Kidney glomerular epithelial cell (primary cell): ENCODE measurements around the gene VDAC1.

Source experiments
- DNase-seq: peaks from one replicate; lab custom pipeline; 2025; lab: John Stamatoyannopoulos, UW

Gene VDAC1

DNA sequence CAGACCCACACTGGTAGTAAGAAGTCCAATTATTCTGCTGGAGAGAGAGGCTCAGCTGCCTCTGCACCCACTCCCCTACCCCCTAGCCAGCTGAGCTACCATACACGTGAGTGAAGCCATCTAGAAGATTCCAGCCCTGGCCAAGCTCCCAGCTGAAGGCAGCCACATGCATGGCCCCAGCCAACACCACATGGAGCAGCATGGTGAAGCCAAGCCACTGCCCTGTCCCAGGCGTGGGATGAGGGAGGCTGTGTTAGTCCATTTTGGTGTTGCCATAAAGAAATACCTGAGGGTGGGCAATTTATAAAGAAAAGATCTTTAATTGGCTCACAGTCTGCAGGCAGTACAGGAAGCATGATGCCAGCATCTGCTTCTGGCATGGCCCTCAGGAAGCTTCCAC is 20.0 kb upstream of the VDAC1 start:
- DNase-seq: no peak

DNA sequence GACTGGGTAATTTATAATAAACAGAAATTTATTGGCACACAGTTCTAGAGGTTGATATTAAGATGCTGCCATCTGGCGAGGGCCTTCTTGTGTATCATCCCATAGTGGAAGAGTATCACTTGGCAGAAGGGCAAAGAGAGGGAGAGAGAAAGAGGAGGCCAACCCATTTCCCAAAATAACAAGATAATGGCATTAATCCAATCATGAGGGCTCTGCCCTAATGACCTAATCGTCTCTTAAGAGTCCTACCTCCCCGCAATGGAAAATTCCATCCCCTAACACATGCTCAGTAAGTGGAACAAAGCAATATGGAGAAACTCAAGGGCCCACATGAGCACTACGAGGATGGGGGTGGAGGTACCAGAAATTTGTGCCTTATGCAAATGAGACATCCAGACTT is 17.6 kb upstream of the VDAC1 start:
- DNase-seq: no peak

DNA sequence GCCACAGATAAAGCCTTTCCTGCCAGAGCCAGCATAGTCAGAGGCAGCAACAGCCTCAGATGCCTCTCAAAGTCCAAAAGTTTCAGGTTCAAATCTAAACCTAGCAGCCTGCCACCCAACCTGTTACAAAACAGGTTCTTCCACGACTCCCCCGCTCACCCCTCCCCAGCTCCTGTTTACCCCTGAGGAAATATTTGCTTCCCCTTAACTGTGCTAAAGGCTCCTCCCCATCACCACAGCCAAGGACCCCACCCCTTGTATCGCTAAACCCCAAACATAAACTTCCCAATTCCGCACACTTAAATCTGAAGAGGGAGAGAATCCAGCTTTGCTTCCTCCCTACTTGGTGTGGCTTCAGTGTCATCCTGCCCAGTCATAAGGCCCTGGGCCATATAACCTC is 15.4 kb upstream of the VDAC1 start:
- no peak for DNase-seq

DNA sequence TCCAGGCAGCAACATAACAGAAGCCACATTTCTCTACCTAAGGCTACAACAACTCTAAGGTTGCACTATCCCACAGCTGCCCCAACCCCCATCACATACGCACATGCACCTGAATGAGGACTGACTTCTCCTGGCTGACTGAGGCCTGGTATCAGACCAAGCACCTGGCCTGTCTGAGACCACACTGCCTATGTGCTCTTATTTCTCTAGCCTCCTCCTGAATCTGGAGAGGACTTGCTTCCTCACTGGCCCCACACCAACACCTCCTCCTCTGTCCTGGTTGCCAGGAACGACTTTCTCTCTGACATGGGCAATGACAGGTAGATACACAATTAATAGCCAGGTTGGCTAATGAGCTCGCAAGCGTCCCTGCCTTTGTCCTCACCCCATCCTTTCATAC is 14.9 kb upstream of the VDAC1 start:
- DNase-seq: no peak

DNA sequence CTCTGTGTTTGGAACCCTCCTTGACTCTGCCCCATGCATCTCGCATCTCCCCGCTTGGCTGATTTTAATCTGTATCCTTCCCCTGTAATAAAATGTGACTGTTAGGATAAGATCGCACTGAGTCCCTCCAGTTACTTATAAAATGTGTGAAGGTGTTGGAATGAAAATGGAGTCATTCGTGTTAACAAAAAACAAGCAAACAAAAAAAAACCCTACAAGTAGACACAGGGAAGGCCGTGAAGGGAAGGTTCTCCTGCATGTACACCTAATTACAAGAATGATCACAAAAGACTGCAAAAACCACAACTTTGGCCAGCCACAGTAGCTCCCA is 14.2 kb upstream of the VDAC1 start:
- DNase-seq: no peak

GRCh38 chr5:134018154-134018985 is 13.6 kb upstream of the VDAC1 start:
- peak; percentile 55 for DNase-seq

DNA sequence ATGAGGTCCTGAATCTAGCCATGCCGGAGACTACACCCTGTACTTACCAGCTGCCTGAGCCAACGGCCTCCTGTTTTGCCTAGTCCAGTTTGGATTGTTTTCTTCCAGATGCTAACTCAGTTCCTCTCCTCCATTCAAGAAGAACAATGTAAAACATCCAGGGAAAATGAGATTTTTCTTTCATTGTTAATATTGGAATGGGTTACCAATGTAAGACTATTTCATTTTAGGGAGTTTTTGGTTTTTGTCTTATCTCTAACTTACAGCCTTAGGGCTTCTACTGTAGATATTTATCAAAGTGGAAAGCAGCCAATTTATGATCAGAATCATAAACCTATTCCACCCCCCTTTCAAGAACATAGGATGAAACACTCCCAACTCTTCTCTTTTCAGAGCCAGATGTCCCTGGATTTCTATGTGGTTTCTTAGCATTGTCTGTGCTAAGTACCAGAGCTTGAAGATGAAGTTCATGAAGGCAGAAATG is 3.5 kb upstream of the VDAC1 start:
- DNase-seq: no peak

GRCh38 chr5:134007581-134008265 is 2.9 kb upstream of the VDAC1 start:
- no peak for DNase-seq

GRCh38 chr5:134006115-134006514 is 1.3 kb upstream of the VDAC1 start:
- DNase-seq: no peak

DNA sequence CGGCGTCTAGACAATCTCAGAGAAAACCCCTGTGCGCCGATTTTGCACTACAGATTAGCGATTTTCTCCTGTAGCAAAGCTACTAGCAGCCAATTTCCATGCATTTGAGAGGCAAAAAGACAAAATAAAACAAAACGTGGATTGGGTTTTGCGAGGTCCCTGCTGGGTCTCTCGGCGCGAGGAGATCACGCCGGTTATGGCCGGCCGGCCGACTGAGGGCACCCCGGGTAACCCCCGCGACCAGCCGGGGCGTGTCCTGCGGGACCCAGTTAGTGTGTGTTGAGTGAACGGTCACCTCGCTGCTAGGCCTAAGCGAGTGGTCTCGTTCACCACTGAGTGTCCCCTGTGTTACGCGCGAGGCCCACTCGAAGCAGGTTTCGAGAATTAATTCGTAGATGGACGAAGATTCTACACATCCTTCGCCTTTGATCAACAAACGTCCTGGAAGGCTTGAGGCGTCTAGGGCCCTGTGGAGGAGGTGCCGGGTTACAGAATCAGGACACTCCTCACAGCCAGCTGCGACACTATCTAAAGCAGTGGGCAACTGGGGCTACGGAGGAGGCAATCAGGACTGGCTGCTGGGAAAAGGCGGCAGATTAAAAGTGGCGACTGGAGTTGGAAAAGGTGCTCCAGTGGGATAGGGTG is 764 bp upstream of the VDAC1 start:
- no peak for DNase-seq

- peak; percentile 27 for DNase-seq
Observed at GRCh38 chr5:134003817-134004625, 754 bp downstream of the VDAC1 start.

DNA sequence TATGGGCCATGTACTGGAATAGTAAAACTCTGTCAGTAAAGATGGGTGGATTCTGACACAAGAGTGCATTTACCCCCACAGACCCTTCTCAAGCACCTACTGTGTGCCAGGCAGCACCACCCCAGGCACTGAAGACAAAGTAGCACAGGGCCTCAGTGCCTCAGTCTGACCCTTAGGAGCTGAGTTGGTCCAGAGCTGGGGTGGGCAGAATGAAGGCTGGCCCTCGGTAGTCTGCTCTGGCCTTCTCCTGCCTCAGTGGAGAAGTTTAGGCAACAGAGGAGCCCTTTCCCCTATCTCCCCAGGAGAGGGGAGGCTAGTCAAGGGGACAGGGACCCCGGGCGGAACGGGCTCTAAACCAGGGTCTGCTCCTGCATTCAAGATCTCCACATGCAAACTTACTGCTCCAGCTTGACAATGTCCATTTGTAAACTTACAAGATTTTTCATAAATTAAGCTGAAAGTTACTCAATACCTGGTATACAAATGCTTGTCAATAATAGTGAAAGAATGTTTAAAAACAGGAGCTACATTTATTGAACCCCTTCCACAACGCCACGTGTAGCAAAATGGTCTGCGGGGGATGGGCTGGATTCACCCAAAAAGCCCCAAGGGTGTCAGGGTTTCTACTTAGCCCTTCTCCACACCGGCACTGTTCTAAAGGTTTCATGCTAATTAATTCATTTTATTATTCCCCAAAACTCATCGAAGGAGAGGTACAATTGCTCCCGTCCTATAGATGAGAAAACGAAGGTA is 1.5 kb downstream of the VDAC1 start:
- DNase-seq: no peak

- no peak for DNase-seq
Observed at GRCh38 chr5:134001938-134002731, 2.6 kb downstream of the VDAC1 start.

GRCh38 chr5:134000696-134001453 is 3.9 kb downstream of the VDAC1 start:
- no peak for DNase-seq

DNA sequence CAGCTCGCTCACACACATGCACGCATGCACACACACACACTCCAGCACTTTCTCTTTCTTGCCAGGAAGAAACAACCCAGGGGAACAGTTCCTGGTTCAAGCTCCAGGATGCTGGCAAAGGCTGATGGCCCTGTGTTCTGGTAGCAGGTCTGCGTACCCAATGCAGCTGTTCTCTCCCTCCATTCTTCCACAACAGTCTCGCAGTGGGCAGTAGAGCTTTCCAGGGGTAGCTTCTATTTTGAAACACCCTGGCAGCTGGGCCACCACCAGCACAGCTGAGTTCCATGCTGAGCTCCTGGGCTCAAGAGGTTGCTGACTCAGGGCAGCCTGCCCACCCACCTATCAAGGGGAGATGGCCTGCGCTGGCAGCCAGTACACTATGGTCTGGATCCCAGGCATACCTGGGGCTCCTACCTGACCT is 4.7 kb downstream of the VDAC1 start:
- DNase-seq: no peak

DNA sequence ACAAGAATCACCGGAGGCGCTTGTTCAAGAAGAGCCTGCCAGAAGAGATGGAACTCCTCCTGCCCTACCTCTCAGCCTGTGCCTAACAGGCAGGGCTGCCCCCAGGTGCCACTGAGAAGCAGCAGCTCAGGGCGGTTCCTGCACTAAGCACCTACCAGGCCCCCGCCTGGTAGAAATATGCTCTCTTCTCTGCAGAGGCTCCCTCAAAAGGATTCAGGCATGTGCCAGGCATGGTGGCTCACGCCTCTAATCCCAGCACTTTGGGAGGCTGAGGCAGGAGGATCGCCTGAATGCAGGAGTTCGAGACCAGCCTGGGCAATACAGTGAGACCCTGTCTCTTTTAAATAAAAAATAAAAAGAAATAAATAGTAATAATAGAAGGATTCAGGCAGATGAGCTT is 6.0 kb downstream of the VDAC1 start:
- no peak for DNase-seq

DNA sequence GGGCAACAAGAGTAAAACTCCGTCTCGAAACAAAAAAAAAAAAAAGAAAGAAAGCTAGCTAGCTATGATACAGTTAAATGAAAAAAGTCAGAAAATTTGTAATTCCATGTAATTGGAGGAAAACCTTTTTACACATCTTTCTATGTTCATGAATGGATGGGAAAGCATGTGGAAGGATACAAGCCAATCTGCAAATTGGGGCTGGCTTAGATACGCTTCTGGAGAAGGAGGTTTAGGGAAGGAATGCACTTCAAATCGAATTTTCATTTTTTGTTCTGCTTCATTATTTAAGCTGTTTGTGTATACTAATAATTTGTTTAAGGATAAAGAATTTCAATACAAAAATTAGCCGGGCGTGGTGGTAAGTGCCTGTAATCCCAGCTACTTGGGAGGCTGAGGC is 6.7 kb downstream of the VDAC1 start:
- no peak for DNase-seq

DNA sequence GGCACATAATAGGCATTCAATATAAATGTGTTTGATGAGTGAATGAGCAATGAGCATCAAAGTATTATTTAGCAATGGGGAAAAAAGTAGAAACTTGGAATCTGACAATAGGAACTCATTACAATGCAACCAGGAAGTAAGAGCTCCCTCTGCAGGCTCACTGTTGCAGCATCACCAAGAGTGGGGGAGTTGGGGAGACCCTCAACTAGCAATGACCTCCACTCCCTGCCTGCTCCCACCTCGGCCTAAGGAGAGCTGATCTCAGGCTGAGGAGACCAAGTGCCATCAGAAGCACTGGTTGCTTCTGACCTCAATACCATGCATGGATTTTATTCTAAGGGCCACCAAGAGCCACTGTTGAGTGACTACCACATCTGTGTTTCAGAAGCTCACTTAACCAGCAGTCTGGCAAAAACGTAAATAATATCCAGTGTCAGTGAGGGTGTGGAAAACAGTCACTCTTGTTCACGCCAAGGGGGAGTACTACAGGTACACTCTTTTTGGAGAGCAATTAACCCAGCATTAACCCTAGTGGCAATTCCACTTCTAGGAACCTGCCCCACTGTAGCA is 8.0 kb downstream of the VDAC1 start:
- DNase-seq: no peak

GRCh38 chr5:133995883-133996563 is 8.8 kb downstream of the VDAC1 start:
- no peak for DNase-seq
